Right atrium auricular region (tissue), 2 donors: ENCODE data around the gene FLVCR1. TPM values are rescaled to one million over a fixed set of nuclear protein-coding genes. Genes with fewer than 3 reads are reported as not detected.

Source experiments
- DNase-seq: peaks from one replicate; pipeline ENCODE4 v3.0.0-alpha.2; 2019; ENCODE audit warnings: low spot score
- H3K27ac ChIP-seq, 2 donors: fragments of 200-600 bp; sonication (generic); 1 replicate in 1 of 2; 2 replicates in 1 of 2; pipeline ENCODE4 v1.5.1; 2016 to 2019
- H3K27me3 ChIP-seq, 2 donors: fragments of 200-600 bp; sonication (generic); one replicate each; pipeline versions ENCODE4 v1.5.1 to v1.6.0; 2017 to 2019
- H3K36me3 ChIP-seq: fragments of 200-600 bp; sonication (generic); one replicate; pipeline ENCODE4 v1.5.1; 2016
- H3K4me1 ChIP-seq, 2 donors: fragments of 200-600 bp; sonication (generic); one replicate each; pipeline versions ENCODE4 v1.5.1 to v1.6.0; 2017 to 2019
- H3K4me3 ChIP-seq, 2 donors: fragments of 200-600 bp; sonication (generic); 1 replicate in 1 of 2; 2 replicates in 1 of 2; pipeline ENCODE4 v1.5.1; 2017 to 2019; ENCODE audit warnings: mild to moderate bottlenecking in 1 of 2, moderate library complexity in 1 of 2
- H3K9me3 ChIP-seq, 2 donors: fragments of 200-600 bp; sonication (generic); one replicate each; pipeline ENCODE4 v1.5.1; 2019
- CTCF ChIP-seq, 2 donors: fragments of 200-600 bp; sonication (generic); IDR thresholded peaks; one replicate each; pipeline ENCODE4 v1.5.1; 2019; ENCODE audit warnings: antibody characterized with exemption in 2 of 2
- total RNA-seq, 2 donors: library from RNA; depleted of rRNA; stranded (reverse); fragments of >200 nt; gene quantifications; one replicate each; pipeline ENCODE4 v1.1.0, GENCODE V29; 2016

The FLVCR1 gene
- total RNA-seq, 2 donors from 2014 or later = 0.89 to 2.4 TPM

- Histone ChIP-seq H3K36me3 (no peaks in the 10 kb centered on the region), H3K9me3 (peaks cover 0 to 12% of the 10 kb centered on the region in 2 donors), H3K27me3 (no peaks in the 10 kb centered on the region), H3K4me1 (no peaks in the 10 kb centered on the region), H3K4me3 (no peak overlapping the region), H3K27ac (no peak overlapping the region)
- no peak for TF ChIP-seq CTCF (IDR thresholded peaks at IDR 0.05)
- DNase-seq = no peak
Measured at GRCh38 chr1:212822956-212823355, 35.1 kb upstream of the FLVCR1 start.

- no peak for TF ChIP-seq CTCF (IDR thresholded peaks at IDR 0.05)
- no peak for DNase-seq
Measured at GRCh38 chr1:212824201-212824600, 33.9 kb upstream of the FLVCR1 start.

GRCh38 chr1:212825798-212826452 lies 32.1 kb upstream of the FLVCR1 start:
- Histone ChIP-seq H3K27me3 (no peaks in the 10 kb centered on the region), H3K9me3 (peaks cover 0 to 12% of the 10 kb centered on the region in 2 donors), H3K36me3 (no peaks in the 10 kb centered on the region), H3K4me3 (no peak overlapping the region), H3K4me1 (no peaks in the 10 kb centered on the region), H3K27ac (no peak overlapping the region)
- TF ChIP-seq CTCF (IDR thresholded peaks at IDR 0.05) = no peak
- no peak for DNase-seq

More at GRCh38 chr1:212824201-212824600, 33.9 kb upstream of the FLVCR1 start:
- Histone ChIP-seq H3K4me3 (no peak overlapping the region), H3K4me1 (no peaks in the 10 kb centered on the region), H3K9me3 (peaks cover 0 to 12% of the 10 kb centered on the region in 2 donors), H3K27ac (no peak overlapping the region), H3K36me3 (no peaks in the 10 kb centered on the region), H3K27me3 (no peaks in the 10 kb centered on the region)

- Histone ChIP-seq H3K4me1 (no peaks in the 10 kb centered on the region), H3K27me3 (no peaks in the 10 kb centered on the region), H3K27ac (no peak overlapping the region), H3K36me3 (no peaks in the 10 kb centered on the region), H3K9me3 (peaks cover 0 to 12% of the 10 kb centered on the region in 2 donors), H3K4me3 (no peak overlapping the region)
- no peak for DNase-seq
- TF ChIP-seq CTCF (IDR thresholded peaks at IDR 0.05) = no peak
Measured at GRCh38 chr1:212827171-212827776, 30.8 kb upstream of the FLVCR1 start.

GRCh38 chr1:212827831-212828278 lies 30.2 kb upstream of the FLVCR1 start:
- Histone ChIP-seq H3K4me3 (no peak overlapping the region), H3K36me3 (no peaks in the 10 kb centered on the region), H3K9me3 (peaks cover 0 to 12% of the 10 kb centered on the region in 2 donors), H3K4me1 (no peaks in the 10 kb centered on the region), H3K27me3 (no peaks in the 10 kb centered on the region), H3K27ac (no peak overlapping the region)
- no peak for DNase-seq
- TF ChIP-seq CTCF (IDR thresholded peaks at IDR 0.05) = no peak
